ENCODE results near the gene JAK3. TPM values are rescaled to one million over a fixed set of nuclear protein-coding genes. Genes with fewer than 3 reads are reported as not detected.
"Not testable (repeated sequence)": the region's sequence is repeated elsewhere in the genome, so short reads cannot be mapped to it uniquely, and the experiment has no call there.

The JAK3 gene
- total and polyA plus RNA-seq, 2 of the 8 experiments (the other 6 are each of a cell fraction or from before 2014, with no cell fraction given): 4.0 to 4.7 TPM

- no peak for TF ChIP-seq EP300 (IDR thresholded peaks at IDR 0.05; ENCODE audit: borderline replicate concordance in 1 of 2, low read depth in 2 of 2, low read length in 2 of 2)
- no peak for TF ChIP-seq CBX5 (IDR thresholded peaks at IDR 0.05; ENCODE audit: low read depth, low read length)
- TF ChIP-seq YY1 (IDR thresholded peaks at IDR 0.05; ENCODE audit: low read depth, low read length): no peak
- TF ChIP-seq HDAC2 (IDR thresholded peaks at IDR 0.05; ENCODE audit: borderline replicate concordance in 1 of 2, low read depth in 2 of 2, low read length in 2 of 2): no peak
- no peak for TF ChIP-seq BCL11A (IDR thresholded peaks at IDR 0.05; ENCODE audit: low read depth in 2 of 2, low read length in 2 of 2)
- TF ChIP-seq KDM1A (IDR thresholded peaks at IDR 0.05; ENCODE audit: borderline replicate concordance, low read length): no peak
- TF ChIP-seq KDM5A (IDR thresholded peaks at IDR 0.05; ENCODE audit: low read length): no peak
- TF ChIP-seq MAFK (IDR thresholded peaks at IDR 0.05; ENCODE audit: low read depth, low read length): no peak
Observed at GRCh38 chr19:17802137-17802858, 45.5 kb downstream of the JAK3 start (continued).

- not testable (repeated sequence) for FAIRE-seq
Observed at GRCh38 chr19:17798599-17798998, 49.2 kb downstream of the JAK3 start.

More at GRCh38 chr19:17798599-17798998, 49.2 kb downstream of the JAK3 start:
- H3K56ac ChIP-seq (replicated peaks; ENCODE audit: insufficient read length, low read depth, low read length); H3K27ac ChIP-seq (ENCODE audit: low read depth, low read length); H3K14ac ChIP-seq (ENCODE audit: insufficient read length); H2BK15ac ChIP-seq (ENCODE audit: low read length); H3K4me1 ChIP-seq (replicated peaks in 1 of 4; ENCODE audit: control insufficient read depth in 3 of 4, insufficient read depth in 4 of 4, low read length in 3 of 4); H3K27me3 ChIP-seq (replicated peaks in 1 of 4; ENCODE audit: control insufficient read depth in 3 of 4, extremely low read depth in 1 of 4, insufficient read depth in 3 of 4, low read length in 3 of 4); H3K36me3 ChIP-seq (ENCODE audit: control insufficient read depth in 2 of 4, insufficient read depth in 4 of 4, low read length in 3 of 4); H3K4me2 ChIP-seq (ENCODE audit: insufficient read depth in 1 of 2, low read depth in 2 of 2, low read length in 2 of 2); H3K18ac ChIP-seq (ENCODE audit: extremely low read depth, low read length); H4K91ac ChIP-seq (replicated peaks; ENCODE audit: insufficient read length, low read length); H2BK20ac ChIP-seq (ENCODE audit: low read length); H2BK120ac ChIP-seq (replicated peaks; ENCODE audit: low read depth, low read length); H2AK5ac ChIP-seq (ENCODE audit: low read depth, low read length); H3K79me2 ChIP-seq (ENCODE audit: control insufficient read depth in 1 of 2, insufficient read depth in 2 of 2, low read length in 2 of 2); H3K23ac ChIP-seq (ENCODE audit: insufficient read length); H3K9me3 ChIP-seq (ENCODE audit: insufficient read depth in 2 of 2, low read depth in 1 of 2, low read length in 1 of 2); DNase-seq (ENCODE audit: low read depth in 1 of 2, low spot score in 2 of 2); H4K5ac ChIP-seq (ENCODE audit: insufficient read length, low read depth, low read length); H4K8ac ChIP-seq (ENCODE audit: extremely low read depth, insufficient read depth, low read length); H2BK12ac ChIP-seq (ENCODE audit: low read depth, low read length); H2BK5ac ChIP-seq (ENCODE audit: low read depth, low read length); H3K4me3 ChIP-seq (ENCODE audit: extremely low read depth in 1 of 4, insufficient read depth in 2 of 4, low read depth in 3 of 4, low read length in 4 of 4); H4K20me1 ChIP-seq (replicated peaks in 1 of 2; ENCODE audit: control insufficient read depth in 1 of 2, insufficient read depth in 2 of 2, low read length in 2 of 2); H3K4ac ChIP-seq (replicated peaks; ENCODE audit: insufficient read length, low read depth, low read length); H3K79me1 ChIP-seq (ENCODE audit: low read depth, low read length); H3K9ac ChIP-seq (replicated peaks in 1 of 4; ENCODE audit: extremely low read depth in 1 of 4, low read depth in 3 of 4, low read length in 3 of 4); H2AFZ ChIP-seq (ENCODE audit: low read length): not testable (repeated sequence)
- peaks cover 12% of the 10 kb centered on the region; the same call in 1 of the 2 replicates for H3K23me2 ChIP-seq (ENCODE audit: low read depth, low read length)
- 96% methylated on average over 3 of the region's 3 CpGs; no CpG with 5 or more reads in 1 of the 2 experiments for WGBS, 2 experiments (ENCODE audit: extremely low coverage in 1 of 2, insufficient coverage in 1 of 2, insufficient read length in 1 of 2, insufficient replicate concordance in 2 of 2, low coverage in 1 of 2, low lambda C conversion rate in 2 of 2, missing lambda C conversion rate in 1 of 2)
- ChIA-PET CTCF (ENCODE audit: partially characterized antibody) (interaction anchor here (0.7 to 1.4 kb wide), 4 partner anchors 14 to 363 kb away, joined by 3 to 5 read pairs (median 4); no protein-coding TSS in a partner anchor), POLR2A (ENCODE audit: partially characterized antibody) (interaction anchor here (0.9 to 2.3 kb wide), 4 partner anchors 62 to 263 kb away, joined by 3 to 17 read pairs (median 4); partner anchors contain the start of gene RPL18A)

All from H1 (cell line).